K562 (cell line): ENCODE measurements around the gene CRYZL1. TPM values are rescaled to one million over a fixed set of nuclear protein-coding genes. Genes with fewer than 3 reads are reported as not detected.

Source experiments
- CBX5 ChIP-seq: IDR thresholded peaks from 2 replicates; pipeline ENCODE4 v1.6.1; 2014; ENCODE audit warnings: low read depth, borderline replicate concordance
- CTBP1 ChIP-seq: fragments of 450-650 bp; IDR thresholded peaks from 2 replicates; pipeline ENCODE4 v1.6.1; 2016; ENCODE audit warnings: borderline replicate concordance
- FOSL1 ChIP-seq: fragments of 200-800 bp; sonication (Bioruptor generic); conservative IDR thresholded peaks from 2 replicates; pipeline ENCODE4 v1.6.1; 2016; ENCODE audit warnings: missing genetic modification characterization, missing compliant biosample characterization
- FOXA3 ChIP-seq, 2 experiments: fragments of 450-650 bp in 1 of 2; sonication (generic) in 1 of 2; formaldehyde crosslinking; IDR thresholded peaks in 1 of 2; conservative IDR thresholded peaks in 1 of 2; 2 replicates each; pipeline versions ENCODE4 v1.4.0 to v1.8.0; 2020 to 2022; ENCODE audit warnings: mild to moderate bottlenecking in 2 of 2, missing genetic modification reagents in 1 of 2
- FUS ChIP-seq: fragments of 200-400 bp; formaldehyde crosslinking; optimal IDR thresholded peaks from 2 replicates; pipeline ENCODE3; 2017; ENCODE audit warnings: low read depth, low read length
- HNRNPLL ChIP-seq: fragments of 200-400 bp; formaldehyde crosslinking; IDR thresholded peaks from 2 replicates; pipeline ENCODE4 v1.6.1; 2017; ENCODE audit warnings: low read length, low read depth, mild to moderate bottlenecking; ENCODE audit not compliant: poor library complexity, severe bottlenecking
- LARP7 ChIP-seq: fragments of 450-650 bp; IDR thresholded peaks from 2 replicates; pipeline ENCODE4 v1.6.1; 2016
- MEF2A ChIP-seq: IDR thresholded peaks from 2 replicates; pipeline ENCODE4 v1.6.1; 2011; ENCODE audit warnings: low read depth, mild to moderate bottlenecking, low read length, moderate library complexity; ENCODE audit not compliant: control insufficient read depth
- MYC ChIP-seq, 2 experiments: fragments of 250-450 bp in 1 of 2; sonication (Bioruptor Pico) in 1 of 2; IDR thresholded peaks; 2 replicates each; pipeline versions ENCODE4 v1.5.1 to v1.6.1; 2012 to 2021; ENCODE audit warnings: low read depth in 2 of 2, borderline replicate concordance in 1 of 2, improper control_type of control experiment in 1 of 2, low read length in 1 of 2, mild to moderate bottlenecking in 1 of 2, moderate library complexity in 1 of 2
- PHF21A ChIP-seq: fragments of 450-650 bp; IDR thresholded peaks from 2 replicates; pipeline ENCODE4 v1.6.1; 2017; ENCODE audit warnings: low read depth, borderline replicate concordance
- POLR2B ChIP-seq: fragments of 450-650 bp; IDR thresholded peaks from 2 replicates; pipeline ENCODE4 v1.6.1; 2018; ENCODE audit warnings: low read depth; ENCODE audit not compliant: partially characterized antibody
- RBM39 ChIP-seq: fragments of 200-400 bp; formaldehyde crosslinking; optimal IDR thresholded peaks from 2 replicates; pipeline ENCODE3; 2018; ENCODE audit warnings: low read depth, low read length
- STAG1 ChIP-seq: sonication (generic); formaldehyde crosslinking; IDR thresholded peaks from 2 replicates; pipeline ENCODE4 v1.5.0; 2020; ENCODE audit warnings: missing genetic modification reagents, borderline replicate concordance
- TAF9B ChIP-seq: fragments of 450-650 bp; IDR thresholded peaks from 2 replicates; pipeline ENCODE4 v1.6.1; 2018; ENCODE audit warnings: mild to moderate bottlenecking; ENCODE audit not compliant: partially characterized antibody
- U2AF2 ChIP-seq: fragments of 200-400 bp; formaldehyde crosslinking; optimal IDR thresholded peaks from 2 replicates; pipeline ENCODE3; 2017; ENCODE audit warnings: low read depth, mild to moderate bottlenecking, low read length
- YBX1 ChIP-seq: fragments of 450-650 bp; IDR thresholded peaks from 2 replicates; pipeline ENCODE4 v1.7.1; 2016; ENCODE audit warnings: mild to moderate bottlenecking
- ZNF263 ChIP-seq: sonication (generic); formaldehyde crosslinking; IDR thresholded peaks from 2 replicates; pipeline ENCODE4 v1.8.0; 2022; ENCODE audit warnings: mild to moderate bottlenecking, missing genetic modification reagents, borderline replicate concordance
- polyA plus RNA-seq, 8 experiments: library from polyadenylated mRNA; depleted of rRNA in 4 of 8; stranded (reverse) in 5 of 8; unstranded in 3 of 8; fragments of >200 nt; fragmentation: Nextera tagmentation in 2 of 8; fragmentation: Illumina TruSeq in 1 of 8; extraction: Ambion mirVana in 2 of 8; extraction: Trizol in 1 of 8; gene quantifications; 2 replicates each; pipeline versions ENCODE4 v1.2.1 to v1.2.3, GENCODE V29; 2011 to 2014; ENCODE audit warnings: inconsistent platforms in 1 of 8, missing spikeins in 1 of 8
- total RNA-seq, 7 experiments: library from RNA; depleted of rRNA in 6 of 7; stranded (reverse); fragments of >200 nt in 6 of 7; fragmentation: Illumina TruSeq in 2 of 7; extraction: Trizol in 2 of 7; gene quantifications; 2 replicates each; pipeline versions ENCODE4 v1.2.1 to v1.2.3, GENCODE V29; 2011 to 2021; ENCODE audit warnings: low replicate concordance in 1 of 7
- TF ChIP-seq, protein P1 (sequence below): fragments of 250-450 bp; sonication (Bioruptor Pico); IDR thresholded peaks from 2 replicates; pipeline ENCODE4 v1.5.0; 2021; ENCODE audit warnings: mild to moderate bottlenecking, borderline replicate concordance
- TF ChIP-seq, protein P2 (sequence below), 2 experiments: fragments of 450-650 bp in 1 of 2; sonication (generic) in 1 of 2; formaldehyde crosslinking in 1 of 2; IDR thresholded peaks in 1 of 2; conservative IDR thresholded peaks in 1 of 2; 2 replicates each; pipeline versions ENCODE4 v1.6.1 to v1.8.1; 2016 to 2023; ENCODE audit warnings: mild to moderate bottlenecking in 2 of 2, moderate library complexity in 2 of 2, inconsistent platforms in 1 of 2, missing genetic modification reagents in 1 of 2
- TF ChIP-seq, protein P3 (sequence below): fragments of 450-650 bp; formaldehyde crosslinking; IDR thresholded peaks from 2 replicates; pipeline ENCODE4 v1.4.0; 2022; ENCODE audit warnings: mild to moderate bottlenecking, moderate library complexity
- TF ChIP-seq, protein P4 (sequence below): sonication (generic); formaldehyde crosslinking; IDR thresholded peaks from 2 replicates; pipeline ENCODE4 v1.8.0; 2022; ENCODE audit warnings: missing genetic modification reagents, mild to moderate bottlenecking, borderline replicate concordance

CRYZL1 gene
- total and polyA plus RNA-seq, 9 of the 15 experiments (the other 6 are each of a cell fraction or from before 2014, with no cell fraction given): 19.9 to 98.2 (median 39.2) TPM

DNA sequence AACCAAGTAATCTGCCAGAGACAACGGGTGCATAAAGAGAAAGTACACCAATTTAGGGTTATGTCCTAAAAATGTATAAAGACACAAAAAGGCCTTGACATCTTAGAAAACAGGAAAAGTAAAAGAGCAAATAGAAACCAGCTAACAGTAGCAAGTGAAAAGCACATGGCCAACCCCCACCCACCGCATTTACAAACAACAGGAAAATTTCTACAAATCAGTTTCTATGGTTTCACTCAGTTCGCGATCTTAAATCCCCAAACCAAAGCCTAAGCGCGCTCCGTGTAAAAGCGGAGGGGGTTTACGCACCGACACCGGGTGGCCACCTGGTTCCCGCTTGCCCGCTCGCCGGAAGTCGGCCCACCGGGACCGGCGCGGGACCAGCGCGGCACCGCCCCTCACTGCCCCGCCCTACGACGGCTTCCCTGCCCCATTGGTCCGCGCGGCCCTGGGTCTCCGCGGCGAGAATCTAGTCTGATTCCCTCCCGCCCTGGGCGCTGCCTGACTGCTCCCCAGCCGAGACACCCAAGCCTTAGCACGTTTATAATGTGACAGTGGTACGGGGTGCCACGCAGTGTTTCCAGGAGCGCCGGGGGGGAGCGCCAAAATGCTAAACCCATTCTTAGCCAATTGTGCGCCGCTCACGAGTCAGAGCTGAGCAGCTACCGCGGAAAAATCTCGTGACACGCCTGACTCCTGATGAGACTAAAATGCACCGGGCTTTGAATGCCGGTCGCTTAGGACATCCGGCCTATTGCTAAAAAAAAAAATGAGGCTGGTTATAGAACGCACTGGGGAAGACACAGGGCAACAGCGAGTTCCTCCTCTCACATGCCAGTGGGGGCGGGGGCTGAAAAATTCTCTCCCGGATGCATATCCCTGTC is 99.5 kb downstream of the CRYZL1 start, which contains the start of gene GART (continued):
- TF ChIP-seq, protein P1, sequence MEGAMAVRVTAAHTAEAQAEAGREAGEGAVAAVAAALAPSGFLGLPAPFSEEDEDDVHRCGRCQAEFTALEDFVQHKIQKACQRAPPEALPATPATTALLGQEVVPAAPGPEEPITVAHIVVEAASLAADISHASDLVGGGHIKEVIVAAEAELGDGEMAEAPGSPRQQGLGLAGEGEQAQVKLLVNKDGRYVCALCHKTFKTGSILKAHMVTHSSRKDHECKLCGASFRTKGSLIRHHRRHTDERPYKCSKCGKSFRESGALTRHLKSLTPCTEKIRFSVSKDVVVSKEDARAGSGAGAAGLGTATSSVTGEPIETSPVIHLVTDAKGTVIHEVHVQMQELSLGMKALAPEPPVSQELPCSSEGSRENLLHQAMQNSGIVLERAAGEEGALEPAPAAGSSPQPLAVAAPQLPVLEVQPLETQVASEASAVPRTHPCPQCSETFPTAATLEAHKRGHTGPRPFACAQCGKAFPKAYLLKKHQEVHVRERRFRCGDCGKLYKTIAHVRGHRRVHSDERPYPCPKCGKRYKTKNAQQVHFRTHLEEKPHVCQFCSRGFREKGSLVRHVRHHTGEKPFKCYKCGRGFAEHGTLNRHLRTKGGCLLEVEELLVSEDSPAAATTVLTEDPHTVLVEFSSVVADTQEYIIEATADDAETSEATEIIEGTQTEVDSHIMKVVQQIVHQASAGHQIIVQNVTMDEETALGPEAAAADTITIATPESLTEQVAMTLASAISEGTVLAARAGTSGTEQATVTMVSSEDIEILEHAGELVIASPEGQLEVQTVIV: no peak
- TF ChIP-seq TAF9B (peak; percentile 79), CTBP1 (peak; percentile 66), LARP7 (peak; percentile 57; the same call in 1 of the 2 replicates), FOXA3 (CRISPR knock-in tag; conservative IDR thresholded peaks at IDR 0.05 in 1 of 2, IDR thresholded peaks at IDR 0.05 in 1 of 2) (peak in 1 of 2 experiments; percentile 66; a peak in 2 of 4 replicates), U2AF2 (no peak), MEF2A (no peak), STAG1 (CRISPR knock-in tag) (peak; percentile 7; the same call in 1 of the 2 replicates), HNRNPLL (peak; percentile 75), POLR2B (peak; percentile 82), CBX5 (no peak), PHF21A (no peak), FUS (no peak), FOSL1 (tag) (0 out of 2 replicates have a peak, but pooled peaks have one; percentile 41), ZNF263 (CRISPR knock-in tag) (no peak), MYC (IDR thresholded peaks at IDR 0.05; ENCODE audit: low read depth, low read length) (peak; percentile 97), MYC (CRISPR knock-in tag; IDR thresholded peaks at IDR 0.05; ENCODE audit: borderline replicate concordance, low read depth) (peak; percentile 81), YBX1 (no peak), RBM39 (no peak)
- TF ChIP-seq, protein P2, sequence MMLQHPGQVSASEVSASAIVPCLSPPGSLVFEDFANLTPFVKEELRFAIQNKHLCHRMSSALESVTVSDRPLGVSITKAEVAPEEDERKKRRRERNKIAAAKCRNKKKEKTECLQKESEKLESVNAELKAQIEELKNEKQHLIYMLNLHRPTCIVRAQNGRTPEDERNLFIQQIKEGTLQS (IDR thresholded peaks at IDR 0.05): no peak
- TF ChIP-seq, protein P2 (CRISPR knock-in tag; conservative IDR thresholded peaks at IDR 0.05): no peak
- TF ChIP-seq, protein P3, sequence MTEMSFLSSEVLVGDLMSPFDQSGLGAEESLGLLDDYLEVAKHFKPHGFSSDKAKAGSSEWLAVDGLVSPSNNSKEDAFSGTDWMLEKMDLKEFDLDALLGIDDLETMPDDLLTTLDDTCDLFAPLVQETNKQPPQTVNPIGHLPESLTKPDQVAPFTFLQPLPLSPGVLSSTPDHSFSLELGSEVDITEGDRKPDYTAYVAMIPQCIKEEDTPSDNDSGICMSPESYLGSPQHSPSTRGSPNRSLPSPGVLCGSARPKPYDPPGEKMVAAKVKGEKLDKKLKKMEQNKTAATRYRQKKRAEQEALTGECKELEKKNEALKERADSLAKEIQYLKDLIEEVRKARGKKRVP: no peak
- TF ChIP-seq, protein P4, sequence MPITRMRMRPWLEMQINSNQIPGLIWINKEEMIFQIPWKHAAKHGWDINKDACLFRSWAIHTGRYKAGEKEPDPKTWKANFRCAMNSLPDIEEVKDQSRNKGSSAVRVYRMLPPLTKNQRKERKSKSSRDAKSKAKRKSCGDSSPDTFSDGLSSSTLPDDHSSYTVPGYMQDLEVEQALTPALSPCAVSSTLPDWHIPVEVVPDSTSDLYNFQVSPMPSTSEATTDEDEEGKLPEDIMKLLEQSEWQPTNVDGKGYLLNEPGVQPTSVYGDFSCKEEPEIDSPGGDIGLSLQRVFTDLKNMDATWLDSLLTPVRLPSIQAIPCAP (CRISPR knock-in tag): 0 out of 2 replicates have a peak, but pooled peaks have one; percentile 16
